ENCODE data around the gene ZNF184. TPM values are rescaled to one million over a fixed set of nuclear protein-coding genes. Genes with fewer than 3 reads are reported as not detected.

ZNF184 gene
- total RNA-seq, 4 donors from 2014 or later, result 9.5 to 14.0 (median 12.3) TPM

- TF ChIP-seq POLR2A (IDR thresholded peaks at IDR 0.05), result no peak
- no peak for TF ChIP-seq CTCF (IDR thresholded peaks at IDR 0.05)
- 80 to 86% methylated on average over 2 of the region's 2 CpGs for WGBS, 2 donors
- no peak for DNase-seq (ENCODE audit: low spot score in 2 of 2)
- intact Hi-C loops (cut with DNase I; ENCODE audit: low total_unique reads), result no loop called here
- no peak overlapping the region for H3K4me3 ChIP-seq (ENCODE audit: low read depth, poor library complexity, severe bottlenecking)
Measured at GRCh38 chr6:27501187-27501586, 28.3 kb upstream of the ZNF184 start.

- WGBS, 2 donors, result 35 to 39% methylated on average over 2 of the region's 2 CpGs
- peak in 1 of 2 donors; percentile 54 for DNase-seq (ENCODE audit: low spot score in 2 of 2)
- TF ChIP-seq CTCF (IDR thresholded peaks at IDR 0.05), result no peak
- TF ChIP-seq POLR2A (IDR thresholded peaks at IDR 0.05), result no peak
- intact Hi-C loops (cut with DNase I; ENCODE audit: low total_unique reads), result no loop called here
- no peak overlapping the region for H3K4me3 ChIP-seq (ENCODE audit: low read depth, poor library complexity, severe bottlenecking)
Measured at GRCh38 chr6:27500177-27500576, 27.3 kb upstream of the ZNF184 start.

GRCh38 chr6:27495386-27496135, 22.7 kb upstream of the ZNF184 start:
- peak in 1 of 2 donors; percentile 81 for DNase-seq (ENCODE audit: low spot score in 2 of 2)
- H3K4me3 ChIP-seq (ENCODE audit: low read depth, poor library complexity, severe bottlenecking), result peak overlapping the region; percentile 16
- WGBS, 2 donors, result 5 to 9% methylated on average over 34 of the region's 34 CpGs
- intact Hi-C loops (cut with DNase I; ENCODE audit: low total_unique reads), result no loop called here
- TF ChIP-seq CTCF (IDR thresholded peaks at IDR 0.05) (no peak), POLR2A (IDR thresholded peaks at IDR 0.05) (no peak)

GRCh38 chr6:27494987-27495385, 22.1 kb upstream of the ZNF184 start:
- TF ChIP-seq CTCF (IDR thresholded peaks at IDR 0.05) (no peak), POLR2A (IDR thresholded peaks at IDR 0.05) (no peak)
- intact Hi-C loops (cut with DNase I; ENCODE audit: low total_unique reads), result no loop called here
- 7 to 8% methylated on average over 7 of the region's 7 CpGs for WGBS, 2 donors
- peak overlapping the region; percentile 16 for H3K4me3 ChIP-seq (ENCODE audit: low read depth, poor library complexity, severe bottlenecking)
- DNase-seq (ENCODE audit: low spot score in 2 of 2), result no peak

- H3K4me3 ChIP-seq (ENCODE audit: low read depth, poor library complexity, severe bottlenecking), result no peak overlapping the region
- DNase-seq (ENCODE audit: low spot score in 2 of 2), result no peak
- intact Hi-C loops (cut with DNase I; ENCODE audit: low total_unique reads), result no loop called here
- TF ChIP-seq POLR2A (IDR thresholded peaks at IDR 0.05), result no peak
- TF ChIP-seq CTCF (IDR thresholded peaks at IDR 0.05), result no peak
- WGBS, 2 donors, result 56 to 70% methylated on average over 1 of the region's 1 CpG
Measured at GRCh38 chr6:27494103-27494502, 21.2 kb upstream of the ZNF184 start.
